Choroid plexus epithelial cell (primary cell): ENCODE results near the gene CDH16.

Experiments used
- DNase-seq: peaks from one replicate; pipeline ENCODE4 v3.0.0-alpha.2; 2010; ENCODE audit warnings: low read depth
- H3K4me3 ChIP-seq: 2 replicates; pipeline ENCODE4 v1.5.1; 2011; ENCODE audit warnings: low read depth, mild to moderate bottlenecking, control low read depth, low read length, moderate library complexity
- CTCF ChIP-seq: conservative IDR thresholded peaks from 2 replicates; pipeline ENCODE4 v1.5.1; 2011; ENCODE audit warnings: low read depth, mild to moderate bottlenecking, control low read depth, inconsistent platforms, low read length, moderate library complexity

Gene CDH16

GRCh38 chr16:66903544-66904427, 14.9 kb downstream of the CDH16 start:
- TF ChIP-seq CTCF: no peak
- DNase-seq: no peak
- H3K4me3 ChIP-seq: no peak overlapping the region

- no peak for DNase-seq
- no peak for TF ChIP-seq CTCF
- H3K4me3 ChIP-seq: no peak overlapping the region
These were observed 15.8 kb downstream of the CDH16 start for GRCh38 chr16:66902648-66903543.

DNA sequence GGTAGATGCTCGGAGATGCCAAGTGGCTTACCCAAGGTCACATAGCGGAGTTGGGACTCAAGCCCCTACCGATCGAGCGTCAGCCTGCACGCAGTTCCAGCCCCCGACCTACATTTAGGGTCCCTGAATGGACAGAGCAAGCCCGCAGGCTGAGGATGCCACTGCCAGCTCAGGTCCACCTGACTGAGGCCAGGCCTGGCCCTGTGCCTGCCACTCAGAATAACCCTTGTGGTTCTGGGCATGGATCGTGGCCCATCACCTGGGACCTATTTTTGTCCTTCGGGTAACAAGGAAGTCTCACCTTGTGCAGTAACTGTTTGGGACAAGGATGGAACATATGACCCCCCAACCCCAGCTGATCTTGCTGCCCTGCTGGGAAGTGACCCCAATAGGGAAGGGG, 17.1 kb downstream of the CDH16 start:
- no peak overlapping the region for H3K4me3 ChIP-seq

DNA sequence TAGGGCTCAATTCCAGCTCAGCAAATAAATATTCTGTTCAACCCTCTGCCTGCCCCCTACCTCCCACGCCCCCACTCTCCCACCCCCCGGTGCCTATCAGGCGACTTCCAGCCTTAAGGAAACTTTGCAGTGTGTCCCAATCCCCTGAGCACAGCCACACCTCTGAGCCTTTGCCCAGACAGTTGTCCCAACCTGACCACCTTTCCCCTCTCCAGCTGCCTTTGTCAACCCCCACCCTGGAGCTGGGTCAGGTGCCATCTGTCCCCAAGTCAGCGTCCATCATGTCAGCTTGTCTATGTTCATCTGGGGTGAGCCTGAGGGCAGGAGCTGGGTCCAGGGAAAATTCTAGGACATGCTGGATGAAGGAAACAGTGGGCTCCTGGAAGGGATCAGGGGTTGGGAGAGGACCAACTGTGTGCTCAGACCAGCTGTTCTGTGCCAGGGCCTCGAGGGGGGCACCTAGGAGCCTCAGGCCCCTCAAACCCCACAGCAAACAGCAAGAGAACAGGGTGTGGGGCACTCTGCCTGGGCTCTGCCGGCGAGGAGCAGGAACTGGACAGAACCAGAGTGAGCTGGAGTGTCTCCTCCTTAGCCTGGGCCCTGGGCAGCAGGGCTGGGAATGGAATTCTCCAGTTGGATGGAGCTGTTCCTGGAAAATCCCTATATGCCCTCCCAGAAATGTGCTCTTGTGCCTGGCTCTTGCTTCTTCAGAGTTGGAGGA, 17.8 kb downstream of the CDH16 start:
- TF ChIP-seq CTCF: no peak
- DNase-seq: no peak
- no peak overlapping the region for H3K4me3 ChIP-seq

More for the DNA sequence above, 17.1 kb downstream of the CDH16 start:
- TF ChIP-seq CTCF: no peak
- DNase-seq: no peak

DNA sequence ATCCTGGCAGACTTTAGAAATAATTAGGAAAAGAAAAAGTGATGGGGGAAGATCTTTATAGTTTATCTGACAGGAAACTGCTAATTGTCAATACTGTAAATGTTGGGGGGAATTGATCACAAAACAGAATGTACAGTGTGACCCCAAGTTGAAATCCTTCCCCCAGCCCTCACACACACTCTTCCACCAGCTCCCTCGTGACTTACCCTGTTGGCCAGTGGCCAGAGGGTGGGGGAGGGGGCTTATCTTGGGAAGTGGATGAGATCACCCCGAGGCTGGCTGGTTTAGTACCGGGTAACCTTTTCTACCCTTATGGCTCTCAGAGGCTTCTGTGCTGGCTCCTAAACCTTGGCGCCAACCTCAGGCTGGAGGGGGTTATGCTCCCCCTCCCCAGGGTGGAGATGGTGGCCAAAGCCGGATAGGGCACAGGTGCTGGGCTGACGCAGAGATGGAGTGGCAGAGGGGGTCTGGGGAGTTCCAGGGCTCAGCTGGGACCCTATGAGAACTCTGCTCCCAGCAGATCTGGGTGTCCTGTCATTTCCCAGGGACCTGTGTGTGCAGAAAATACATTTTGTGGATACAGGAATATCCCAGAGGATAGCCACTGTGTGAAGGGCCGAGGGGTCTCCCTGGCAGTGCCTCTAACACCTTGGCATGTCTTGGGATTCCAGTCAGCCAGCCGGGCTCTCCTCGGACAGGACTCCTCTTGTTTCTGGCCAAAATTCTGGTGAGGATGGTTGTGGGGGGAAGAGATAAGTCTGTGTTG, 18.6 kb downstream of the CDH16 start:
- no peak overlapping the region for H3K4me3 ChIP-seq
- DNase-seq: peak; percentile 71
- TF ChIP-seq CTCF: no peak

- H3K4me3 ChIP-seq: no peak overlapping the region
- peak; percentile 65 for DNase-seq
- TF ChIP-seq CTCF: no peak
These were observed 19.3 kb downstream of the CDH16 start for GRCh38 chr16:66899310-66899944.
